Activated CD8-positive, alpha-beta T cell treated with anti-CD3 and anti-CD28 coated beads for 36 hours (primary cell): ENCODE measurements around the gene AGBL4. TPM values are rescaled to one million over a fixed set of nuclear protein-coding genes. Genes with fewer than 3 reads are reported as not detected.

Experiments
- ATAC-seq: fragments of 200-7000 bp; cut with Tn5 transposase; one replicate; pipeline ENCODE4 v1.10.0; 2021; ENCODE audit warnings: mild to moderate bottlenecking, moderate library complexity
- CTCF ChIA-PET: fragments of 350-600 bp; sonication (Branson Sonifier 250); formaldehyde crosslinking; loops from one replicate; lab custom pipeline; 2021; ENCODE audit warnings: antibody characterized with exemption; lab: Charles Lee
- POLR2A ChIA-PET: fragments of 350-600 bp; sonication (Branson Sonifier 250); formaldehyde crosslinking; loops from one replicate; lab custom pipeline; 2021; ENCODE audit warnings: antibody characterized with exemption; lab: Charles Lee
- DNase-seq: peaks from one replicate; pipeline ENCODE4 v3.0.0-alpha.2; 2020
- H3K27ac Mint-ChIP-seq: one replicate; pipeline ENCODE4 v1.8.0; 2021; ENCODE audit warnings: mild to moderate bottlenecking, mixed read lengths
- H3K27me3 Mint-ChIP-seq: one replicate; pipeline ENCODE4 v1.8.0; 2021; ENCODE audit warnings: mixed read lengths
- H3K36me3 Mint-ChIP-seq: one replicate; pipeline ENCODE4 v1.8.0; 2021; ENCODE audit warnings: low read depth, mixed read lengths
- H3K4me1 Mint-ChIP-seq: one replicate; pipeline ENCODE4 v1.8.0; 2021; ENCODE audit warnings: low read depth, mixed read lengths
- H3K4me3 Mint-ChIP-seq: one replicate; pipeline ENCODE4 v1.8.0; 2021; ENCODE audit warnings: mild to moderate bottlenecking, moderate library complexity, mixed read lengths
- H3K9me3 Mint-ChIP-seq: one replicate; pipeline ENCODE4 v1.8.0; 2021; ENCODE audit warnings: mixed read lengths
- CTCF ChIP-seq: fragments of 200-600 bp; IDR thresholded peaks from one replicate; pipeline ENCODE4 v1.8.0; 2022; ENCODE audit warnings: antibody characterized with exemption, mild to moderate bottlenecking
- intact Hi-C: fragments of 100-400 bp; cut with micrococcal nuclease; formaldehyde crosslinking; loops from one replicate; pipeline ENCODE4 v1.10.0; 2022
- total RNA-seq, 2 experiments: library from RNA; stranded (reverse); gene quantifications; one replicate each; pipeline ENCODE4 v1.2.3, GENCODE V29; 2021

The AGBL4 gene
- total RNA-seq, 2 experiments from 2014 or later = 0.14 TPM; not detected in 1

- ChIA-PET CTCF (no interaction called here), POLR2A (no interaction called here)
- Mint-ChIP-seq H3K9me3 (no peaks in the 10 kb centered on the region), H3K4me3 (no peak overlapping the region), H3K27me3 (peaks cover 10% of the 10 kb centered on the region), H3K27ac (no peak overlapping the region), H3K36me3 (no peaks in the 10 kb centered on the region), H3K4me1 (no peaks in the 10 kb centered on the region)
- intact Hi-C loops = no loop called here
- DNase-seq (no peak), ATAC-seq (no peak)
- TF ChIP-seq CTCF = no peak
These were observed 1120.5 kb downstream of the AGBL4 start for GRCh38 chr1:48903291-48903690.

- H3K27me3 Mint-ChIP-seq = peaks cover 10% of the 10 kb centered on the region
- CTCF ChIA-PET = no interaction called here
- no peak overlapping the region for H3K4me3 Mint-ChIP-seq
- no peak for ATAC-seq
- TF ChIP-seq CTCF = no peak
- H3K9me3 Mint-ChIP-seq = no peaks in the 10 kb centered on the region
- no peaks in the 10 kb centered on the region for H3K4me1 Mint-ChIP-seq
- no peak for DNase-seq
- H3K27ac Mint-ChIP-seq = no peak overlapping the region
- intact Hi-C loops = no loop called here
- no peaks in the 10 kb centered on the region for H3K36me3 Mint-ChIP-seq
- POLR2A ChIA-PET = interaction anchor here (0.7 kb wide), 1 partner anchor 55 kb away, joined by 3 read pairs; no protein-coding TSS in a partner anchor
These were observed 1124.9 kb downstream of the AGBL4 start for GRCh38 chr1:48898894-48899293.

GRCh38 chr1:48889615-48890014, 1134.1 kb downstream of the AGBL4 start:
- no peaks in the 10 kb centered on the region for H3K4me1 Mint-ChIP-seq
- no peaks in the 10 kb centered on the region for H3K36me3 Mint-ChIP-seq
- ATAC-seq = no peak
- peaks cover 3% of the 10 kb centered on the region for H3K27me3 Mint-ChIP-seq
- no peak overlapping the region for H3K27ac Mint-ChIP-seq
- ChIA-PET POLR2A (no interaction called here), CTCF (interaction anchor here (0.9 kb wide), 1 partner anchor 72 kb away, joined by 4 read pairs; no protein-coding TSS in a partner anchor)
- H3K9me3 Mint-ChIP-seq = peaks cover 2% of the 10 kb centered on the region
- no peak for DNase-seq
- intact Hi-C loops = no loop called here
- H3K4me3 Mint-ChIP-seq = no peak overlapping the region
- no peak for TF ChIP-seq CTCF

GRCh38 chr1:48889082-48889481, 1134.7 kb downstream of the AGBL4 start:
- Mint-ChIP-seq H3K4me1 (no peaks in the 10 kb centered on the region), H3K27me3 (peaks cover 3% of the 10 kb centered on the region), H3K27ac (no peak overlapping the region), H3K9me3 (peaks cover 2% of the 10 kb centered on the region), H3K4me3 (no peak overlapping the region), H3K36me3 (no peaks in the 10 kb centered on the region)
- ChIA-PET CTCF (interaction anchor here (0.9 kb wide), 1 partner anchor 72 kb away, joined by 4 read pairs; no protein-coding TSS in a partner anchor), POLR2A (no interaction called here)
- ATAC-seq (no peak), DNase-seq (no peak)
- intact Hi-C loops = no loop called here
- no peak for TF ChIP-seq CTCF

- H3K9me3 Mint-ChIP-seq = no peaks in the 10 kb centered on the region
- no peak overlapping the region for H3K27ac Mint-ChIP-seq
- peaks cover 2% of the 10 kb centered on the region for H3K27me3 Mint-ChIP-seq
- ATAC-seq = no peak
- H3K36me3 Mint-ChIP-seq = no peaks in the 10 kb centered on the region
- intact Hi-C loops = no loop called here
- no peak for TF ChIP-seq CTCF
- CTCF ChIA-PET = no interaction called here
- DNase-seq = no peak
- no peaks in the 10 kb centered on the region for H3K4me1 Mint-ChIP-seq
- no peak overlapping the region for H3K4me3 Mint-ChIP-seq
- POLR2A ChIA-PET = no interaction called here
These were observed 1136.0 kb downstream of the AGBL4 start for GRCh38 chr1:48887796-48888195.
